KBM-7 (cell line): Measurements from ENCODE around the gene TRAPPC1.

Experiments used
- DNase-seq: peaks from one replicate; pipeline ENCODE4 v3.0.0-alpha.2; 2015
- in situ Hi-C: fragments of 300-500 bp; cut with MboI; formaldehyde crosslinking; loops from 2 replicates; pipeline ENCODE4 v1.14.3; 2020; ENCODE audit warnings: low sequenced_read_pairs, low pct_unique_long_range_greater_than_20kb, mixed read lengths

Gene TRAPPC1

GRCh38 chr17:7883781-7884386 is 47.9 kb downstream of the TRAPPC1 start:
- peak; percentile 31 for DNase-seq
- in situ Hi-C loops = no loop called here

DNA sequence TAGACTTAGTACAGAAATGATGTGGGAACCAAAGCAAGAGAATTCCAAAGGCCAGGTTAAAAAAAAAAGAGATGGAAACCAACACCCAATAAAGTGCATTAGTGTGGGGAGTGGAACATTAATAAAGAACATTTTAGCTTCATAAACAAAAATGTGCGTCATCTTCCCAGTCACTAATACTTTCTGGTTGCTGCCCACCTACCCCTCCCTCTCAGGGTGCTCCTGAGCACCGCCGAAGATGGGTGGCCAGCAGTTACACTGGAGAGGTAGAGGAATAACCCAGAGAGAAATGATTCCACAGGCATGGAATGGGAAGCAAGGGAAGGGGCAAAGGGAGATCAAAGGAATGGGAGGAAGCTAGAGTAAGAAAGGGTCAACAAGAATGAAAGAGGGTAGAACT is 49.1 kb downstream of the TRAPPC1 start:
- in situ Hi-C loops = no loop called here
- DNase-seq = no peak

GRCh38 chr17:7882068-7882467 is 49.7 kb downstream of the TRAPPC1 start:
- in situ Hi-C loops = no loop called here
- DNase-seq = no peak

- in situ Hi-C loops = no loop called here
These were observed 50.3 kb downstream of the TRAPPC1 start for GRCh38 chr17:7881276-7882054.

More at GRCh38 chr17:7881276-7882054, 50.3 kb downstream of the TRAPPC1 start:
- no peak for DNase-seq
